Activated naive CD8-positive, alpha-beta T cell treated with anti-CD3 and anti-CD28 coated beads, Interleukin-2, amount 50 U/mL, for 24 hours (primary cell): Measurements from ENCODE around the gene ID3.
A peak's percentile ranks its signal among the peaks of the same experiment; 100 is the strongest.

ENCODE experiments used
- ATAC-seq: fragments of 150-1000 bp; cut with Tn5 transposase; one replicate; pipeline ENCODE4 v1.10.0; 2021
- DNase-seq: peaks from one replicate; pipeline ENCODE4 v3.0.0; 2021
- H3K27ac Mint-ChIP-seq: one replicate; pipeline ENCODE4 v1.8.0; 2021; ENCODE audit warnings: mild to moderate bottlenecking, mixed read lengths
- H3K27me3 Mint-ChIP-seq: one replicate; pipeline ENCODE4 v1.8.0; 2021; ENCODE audit warnings: mixed read lengths
- H3K36me3 Mint-ChIP-seq: one replicate; pipeline ENCODE4 v1.8.0; 2021; ENCODE audit warnings: low read depth, mixed read lengths
- H3K4me1 Mint-ChIP-seq: one replicate; pipeline ENCODE4 v1.8.0; 2021; ENCODE audit warnings: mixed read lengths
- H3K4me3 Mint-ChIP-seq: one replicate; pipeline ENCODE4 v1.8.0; 2021; ENCODE audit warnings: mild to moderate bottlenecking, moderate library complexity, mixed read lengths
- H3K9me3 Mint-ChIP-seq: one replicate; pipeline ENCODE4 v1.8.0; 2021; ENCODE audit warnings: mixed read lengths

ID3 gene

GRCh38 chr1:23563755-23564374, 4.6 kb upstream of the ID3 start:
- Mint-ChIP-seq H3K27ac (no peak overlapping the region), H3K4me1 (peaks cover 50% of the 10 kb centered on the region), H3K9me3 (no peaks in the 10 kb centered on the region), H3K27me3 (peaks cover 21% of the 10 kb centered on the region), H3K4me3 (no peak overlapping the region), H3K36me3 (no peaks in the 10 kb centered on the region)
- DNase-seq (no peak), ATAC-seq (no peak)

GRCh38 chr1:23563003-23563402, 3.7 kb upstream of the ID3 start:
- DNase-seq: no peak
- peaks cover 45% of the 10 kb centered on the region for H3K4me1 Mint-ChIP-seq
- H3K27me3 Mint-ChIP-seq: peaks cover 15% of the 10 kb centered on the region
- no peaks in the 10 kb centered on the region for H3K9me3 Mint-ChIP-seq
- H3K36me3 Mint-ChIP-seq: peaks cover 8% of the 10 kb centered on the region
- H3K4me3 Mint-ChIP-seq: peak overlapping the region; percentile 4
- H3K27ac Mint-ChIP-seq: peak overlapping the region; percentile 59
- ATAC-seq: no peak

- DNase-seq: peak; percentile 63
- H3K9me3 Mint-ChIP-seq: no peaks in the 10 kb centered on the region
- H3K4me1 Mint-ChIP-seq: peaks cover 48% of the 10 kb centered on the region
- ATAC-seq: no peak
- H3K4me3 Mint-ChIP-seq: peak overlapping the region; percentile 46
- no peak overlapping the region for H3K27ac Mint-ChIP-seq
- H3K36me3 Mint-ChIP-seq: peaks cover 15% of the 10 kb centered on the region
- peaks cover 13% of the 10 kb centered on the region for H3K27me3 Mint-ChIP-seq
Observed at GRCh38 chr1:23562137-23562876, 3.0 kb upstream of the ID3 start.

- Mint-ChIP-seq H3K9me3 (no peaks in the 10 kb centered on the region), H3K36me3 (peaks cover 20% of the 10 kb centered on the region), H3K4me3 (no peak overlapping the region), H3K27ac (no peak overlapping the region), H3K27me3 (peaks cover 11% of the 10 kb centered on the region), H3K4me1 (peaks cover 51% of the 10 kb centered on the region)
- no peak for ATAC-seq
- DNase-seq: no peak
Observed at GRCh38 chr1:23561813-23562100, 2.5 kb upstream of the ID3 start.

GRCh38 chr1:23561076-23561812, 1.9 kb upstream of the ID3 start:
- H3K4me1 Mint-ChIP-seq: peaks cover 54% of the 10 kb centered on the region
- peaks cover 9% of the 10 kb centered on the region for H3K27me3 Mint-ChIP-seq
- DNase-seq (no peak), ATAC-seq (no peak)
- H3K4me3 Mint-ChIP-seq: no peak overlapping the region
- H3K36me3 Mint-ChIP-seq: peaks cover 23% of the 10 kb centered on the region
- no peak overlapping the region for H3K27ac Mint-ChIP-seq
- no peaks in the 10 kb centered on the region for H3K9me3 Mint-ChIP-seq

GRCh38 chr1:23559985-23560741, 862 bp upstream of the ID3 start:
- DNase-seq: no peak
- Mint-ChIP-seq H3K27ac (peak overlapping the region; percentile 85), H3K36me3 (peaks cover 23% of the 10 kb centered on the region), H3K27me3 (peaks cover 7% of the 10 kb centered on the region), H3K9me3 (no peaks in the 10 kb centered on the region), H3K4me1 (peaks cover 63% of the 10 kb centered on the region), H3K4me3 (peak overlapping the region; percentile 94)
- no peak for ATAC-seq

- H3K27me3 Mint-ChIP-seq: peaks cover 7% of the 10 kb centered on the region
- peaks cover 72% of the 10 kb centered on the region for H3K4me1 Mint-ChIP-seq
- peaks cover 23% of the 10 kb centered on the region for H3K36me3 Mint-ChIP-seq
- ATAC-seq: no peak
- peak overlapping the region; percentile 94 for H3K4me3 Mint-ChIP-seq
- H3K27ac Mint-ChIP-seq: peak overlapping the region; percentile 85
- no peaks in the 10 kb centered on the region for H3K9me3 Mint-ChIP-seq
- no peak for DNase-seq
Observed at GRCh38 chr1:23558872-23559135, 497 bp downstream of the ID3 start.

GRCh38 chr1:23558140-23558871, 995 bp downstream of the ID3 start:
- Mint-ChIP-seq H3K36me3 (peaks cover 23% of the 10 kb centered on the region), H3K27me3 (peaks cover 5% of the 10 kb centered on the region), H3K9me3 (no peaks in the 10 kb centered on the region), H3K27ac (peak overlapping the region; percentile 85), H3K4me3 (peak overlapping the region; percentile 94), H3K4me1 (peaks cover 74% of the 10 kb centered on the region)
- DNase-seq: peak; percentile 62
- ATAC-seq: peak; percentile 5

- no peak for ATAC-seq
- peaks cover 5% of the 10 kb centered on the region for H3K27me3 Mint-ChIP-seq
- H3K4me1 Mint-ChIP-seq: peaks cover 68% of the 10 kb centered on the region
- no peaks in the 10 kb centered on the region for H3K9me3 Mint-ChIP-seq
- DNase-seq: no peak
- peaks cover 23% of the 10 kb centered on the region for H3K36me3 Mint-ChIP-seq
- peak overlapping the region; percentile 85 for H3K27ac Mint-ChIP-seq
- peak overlapping the region; percentile 94 for H3K4me3 Mint-ChIP-seq
Observed at GRCh38 chr1:23557471-23558124, 1.7 kb downstream of the ID3 start.

GRCh38 chr1:23556635-23557470, 2.4 kb downstream of the ID3 start:
- ATAC-seq: no peak
- peak overlapping the region; percentile 72 for H3K27ac Mint-ChIP-seq

GRCh38 chr1:23555986-23556634, 3.2 kb downstream of the ID3 start:
- ATAC-seq (no peak), DNase-seq (no peak)
- Mint-ChIP-seq H3K27ac (peak overlapping the region; percentile 85), H3K36me3 (peaks cover 23% of the 10 kb centered on the region), H3K9me3 (no peaks in the 10 kb centered on the region), H3K4me3 (peak overlapping the region; percentile 94), H3K27me3 (no peaks in the 10 kb centered on the region), H3K4me1 (peaks cover 62% of the 10 kb centered on the region)

More at GRCh38 chr1:23556635-23557470, 2.4 kb downstream of the ID3 start:
- DNase-seq: no peak
- Mint-ChIP-seq H3K4me3 (peak overlapping the region; percentile 94), H3K27me3 (peaks cover 5% of the 10 kb centered on the region), H3K36me3 (peaks cover 23% of the 10 kb centered on the region), H3K9me3 (no peaks in the 10 kb centered on the region), H3K4me1 (peaks cover 66% of the 10 kb centered on the region)

GRCh38 chr1:23555270-23555985, 3.9 kb downstream of the ID3 start:
- no peak for ATAC-seq
- peak overlapping the region; percentile 94 for H3K4me3 Mint-ChIP-seq
- H3K27ac Mint-ChIP-seq: peak overlapping the region; percentile 85
- peaks cover 61% of the 10 kb centered on the region for H3K4me1 Mint-ChIP-seq
- no peaks in the 10 kb centered on the region for H3K27me3 Mint-ChIP-seq
- DNase-seq: no peak
- no peaks in the 10 kb centered on the region for H3K9me3 Mint-ChIP-seq
- H3K36me3 Mint-ChIP-seq: peaks cover 23% of the 10 kb centered on the region
